Lower lobe of right lung (tissue), 2 donors: ENCODE measurements around the gene MOBP. TPM values are rescaled to one million over a fixed set of nuclear protein-coding genes. Genes with fewer than 3 reads are reported as not detected.

ENCODE experiments used
- ATAC-seq, 2 donors: fragments of 200-7000 bp; cut with Tn5 transposase; one replicate each; pipeline ENCODE4 v1.9.1; 2020 to 2022; ENCODE audit warnings: mild to moderate bottlenecking in 2 of 2, moderate library complexity in 2 of 2
- DNase-seq: peaks from one replicate; pipeline ENCODE4 v3.0.0-alpha.2; 2020
- H3K27ac ChIP-seq: fragments of 200-600 bp; one replicate; pipeline ENCODE4 v1.8.0; 2022
- H3K27me3 ChIP-seq: fragments of 200-600 bp; one replicate; pipeline ENCODE4 v1.8.0; 2022; ENCODE audit warnings: low read depth
- H3K36me3 ChIP-seq: fragments of 200-600 bp; one replicate; pipeline ENCODE4 v1.8.0; 2022; ENCODE audit warnings: mild to moderate bottlenecking
- H3K4me1 ChIP-seq: fragments of 200-600 bp; one replicate; pipeline ENCODE4 v1.8.0; 2022
- H3K4me3 ChIP-seq: fragments of 200-600 bp; one replicate; pipeline ENCODE4 v1.8.0; 2022; ENCODE audit warnings: mild to moderate bottlenecking
- H3K9me3 ChIP-seq: fragments of 200-600 bp; one replicate; pipeline ENCODE4 v1.8.0; 2022
- CTCF ChIP-seq: fragments of 200-600 bp; IDR thresholded peaks from one replicate; pipeline ENCODE4 v1.8.0; 2022; ENCODE audit warnings: antibody characterized with exemption, mild to moderate bottlenecking
- intact Hi-C: fragments of 100-400 bp; cut with DNase I; formaldehyde crosslinking; loops from one replicate; pipeline ENCODE4 v1.11.0; 2022
- total RNA-seq: library from RNA; stranded (reverse); fragmentation: NEBNext Ultra II Directional; extraction: Animal tissue kit (Norgen Biotek cat#: 25700); gene quantifications from one replicate; pipeline ENCODE4 v1.2.1, GENCODE V29; 2021
- donor health status: DM: no; HTN: yes; CAD: no; lungs with severe emphysema.

The MOBP gene
- total RNA-seq, 1 donor from 2014 or later = 0.18 TPM

- no peak for TF ChIP-seq CTCF
- Histone ChIP-seq H3K27me3 (no peaks in the 10 kb centered on the region), H3K4me1 (no peaks in the 10 kb centered on the region), H3K27ac (no peak overlapping the region), H3K9me3 (no peaks in the 10 kb centered on the region), H3K4me3 (no peak overlapping the region), H3K36me3 (no peaks in the 10 kb centered on the region)
- no peak for DNase-seq
- ATAC-seq = no peak
- intact Hi-C loops = no loop called here
These were observed 63.6 kb downstream of the MOBP start for GRCh38 chr3:39531066-39531465.

- Histone ChIP-seq H3K27ac (no peak overlapping the region), H3K4me3 (no peak overlapping the region), H3K27me3 (no peaks in the 10 kb centered on the region), H3K36me3 (no peaks in the 10 kb centered on the region), H3K9me3 (no peaks in the 10 kb centered on the region), H3K4me1 (no peaks in the 10 kb centered on the region)
- TF ChIP-seq CTCF = no peak
- intact Hi-C loops = no loop called here
- DNase-seq (no peak), ATAC-seq (no peak)
These were observed 64.2 kb downstream of the MOBP start for GRCh38 chr3:39531665-39532064.

- TF ChIP-seq CTCF = no peak
- Histone ChIP-seq H3K4me1 (no peaks in the 10 kb centered on the region), H3K27me3 (no peaks in the 10 kb centered on the region), H3K36me3 (no peaks in the 10 kb centered on the region), H3K4me3 (no peak overlapping the region), H3K9me3 (no peaks in the 10 kb centered on the region), H3K27ac (no peak overlapping the region)
- no peak for DNase-seq
- ATAC-seq = no peak
- intact Hi-C loops = no loop called here
These were observed 65.3 kb downstream of the MOBP start for GRCh38 chr3:39532777-39533176.

GRCh38 chr3:39533226-39533625 lies 65.7 kb downstream of the MOBP start:
- Histone ChIP-seq H3K27me3 (no peaks in the 10 kb centered on the region), H3K4me3 (no peak overlapping the region), H3K4me1 (no peaks in the 10 kb centered on the region), H3K27ac (no peak overlapping the region), H3K36me3 (no peaks in the 10 kb centered on the region), H3K9me3 (no peaks in the 10 kb centered on the region)
- ATAC-seq (no peak), DNase-seq (no peak)
- intact Hi-C loops = no loop called here
- no peak for TF ChIP-seq CTCF

GRCh38 chr3:39540162-39540921 lies 72.9 kb downstream of the MOBP start:
- Histone ChIP-seq H3K27ac (no peak overlapping the region), H3K4me3 (no peak overlapping the region), H3K36me3 (no peaks in the 10 kb centered on the region), H3K9me3 (no peaks in the 10 kb centered on the region), H3K27me3 (no peaks in the 10 kb centered on the region), H3K4me1 (no peaks in the 10 kb centered on the region)
- intact Hi-C loops = no loop called here
- no peak for TF ChIP-seq CTCF
- ATAC-seq (no peak), DNase-seq (no peak)
